ENCODE results near the gene MACF1. TPM values are rescaled to one million over a fixed set of nuclear protein-coding genes. Genes with fewer than 3 reads are reported as not detected.

The MACF1 gene
- total and polyA plus RNA-seq, 2 of the 13 experiments (the other 11 are each of a cell fraction or from before 2014, with no cell fraction given): 36.7 to 65.4 TPM

GRCh38 chr1:39396671-39397070 lies 192.2 kb downstream of the MACF1 start:
- ChIA-PET POLR2A (interaction anchor here (2.0 to 2.9 kb wide), 2 partner anchors 11 to 12 kb away, joined by 5 to 9 read pairs; no protein-coding TSS in a partner anchor), CTCF (ENCODE audit: low intra/inter-chr PET ratio, low total read pairs) (no interaction called here)
- Histone ChIP-seq H4K20me1 (ENCODE audit: insufficient read depth, low read length) (no peaks in the 10 kb centered on the region), H3K36me3 (replicated peaks in 1 of 2; ENCODE audit: control insufficient read depth in 1 of 2, insufficient read depth in 2 of 2, low read length in 2 of 2) (no peaks in the 10 kb centered on the region), H3K4me1 (ENCODE audit: insufficient read depth, low read length) (peaks cover 59% of the 10 kb centered on the region), H3K27ac (ENCODE audit: extremely low read length, insufficient read depth, low read length) (no peak overlapping the region), H3K9ac (ENCODE audit: insufficient read depth, low read depth, low read length) (no peak overlapping the region), H3K9me3 (ENCODE audit: low read length) (no peaks in the 10 kb centered on the region), H3K4me2 (ENCODE audit: low read depth, low read length) (no peak overlapping the region), H3K27me3 (ENCODE audit: control insufficient read depth in 1 of 2, insufficient read depth in 2 of 2, low read length in 2 of 2) (no peaks in the 10 kb centered on the region), H3K79me2 (ENCODE audit: insufficient read depth, low read length) (peaks cover 7% of the 10 kb centered on the region), H2AFZ (ENCODE audit: low read length) (no peak overlapping the region), H3K4me3 (replicated peaks in 1 of 3; ENCODE audit: insufficient read depth in 1 of 3, low read depth in 2 of 3, low read length in 3 of 3) (no peak overlapping the region)
- intact Hi-C loops (cut with micrococcal nuclease; ENCODE audit: unreplicated experiment) (no loop called here), in situ Hi-C loops (cut with HindIII; ENCODE audit: extremely low pct_ligation_motif_present, low pct_unique_long_range_greater_than_20kb) (no loop called here)
- DNase-seq (ENCODE audit: low spot score): no peak
- no peak for ATAC-seq
- no peak for FAIRE-seq
- no TSS peak for BruUV-seq (replicated peaks)
- WGBS (ENCODE audit: low lambda C conversion rate): 93% methylated on average over 5 of the region's 5 CpGs
- TF ChIP-seq THAP9 (CRISPR knock-in tag; IDR thresholded peaks at IDR 0.05; ENCODE audit: borderline replicate concordance): no peak
- TF ChIP-seq ZNF225 (CRISPR knock-in tag; IDR thresholded peaks at IDR 0.05): no peak
- no peak for TF ChIP-seq HDAC1 (CRISPR knock-in tag; IDR thresholded peaks at IDR 0.05)
- no peak for TF ChIP-seq MYC (CRISPR knock-in tag; IDR thresholded peaks at IDR 0.05; ENCODE audit: borderline replicate concordance)
- TF ChIP-seq ZNF367 (CRISPR knock-in tag; IDR thresholded peaks at IDR 0.05; ENCODE audit: borderline replicate concordance): no peak
- TF ChIP-seq SP1 (IDR thresholded peaks at IDR 0.05): no peak
- no peak for TF ChIP-seq SP1 (CRISPR knock-in tag; IDR thresholded peaks at IDR 0.05)
- TF ChIP-seq EHMT2 (IDR thresholded peaks at IDR 0.05; ENCODE audit: borderline replicate concordance, low read depth, low read length): no peak
- TF ChIP-seq PLSCR1 (CRISPR knock-in tag; IDR thresholded peaks at IDR 0.05; ENCODE audit: borderline replicate concordance): no peak
- TF ChIP-seq CHD2 (IDR thresholded peaks at IDR 0.05; ENCODE audit: low read depth, low read length): no peak
- no peak for TF ChIP-seq ZNF687 (CRISPR knock-in tag; IDR thresholded peaks at IDR 0.05)
- TF ChIP-seq HOXA5 (CRISPR knock-in tag; IDR thresholded peaks at IDR 0.05): no peak
- TF ChIP-seq CSRNP1 (CRISPR knock-in tag; IDR thresholded peaks at IDR 0.05): no peak
- TF ChIP-seq IRF2 (CRISPR knock-in tag; IDR thresholded peaks at IDR 0.05): no peak
- TF ChIP-seq LBX2 (CRISPR knock-in tag; IDR thresholded peaks at IDR 0.05; ENCODE audit: borderline replicate concordance): no peak
- no peak for TF ChIP-seq ZNF446 (CRISPR knock-in tag; IDR thresholded peaks at IDR 0.05)

All from HepG2 (cell line).